Thyroid gland (tissue), 4 donors: ENCODE data around the gene HIGD2B.
"Not testable (repeated sequence)": the region's sequence is repeated elsewhere in the genome, so short reads cannot be mapped to it uniquely, and the experiment has no call there.

Experiments used
- POLR2A ChIP-seq, 2 donors: fragments of 450-650 bp; IDR thresholded peaks; one replicate each; pipeline ENCODE4 v1.6.1; 2017; ENCODE audit warnings: antibody characterized with exemption in 2 of 2, mild to moderate bottlenecking in 2 of 2, moderate library complexity in 1 of 2
- TF ChIP-seq, protein P1 (sequence below), 6 experiments: fragments of 200-600 bp in 3 of 6; fragments of 450-650 bp in 3 of 6; sonication (generic) in 3 of 6; IDR thresholded peaks; one replicate each; pipeline ENCODE4 v1.5.1; 2016 to 2019; ENCODE audit warnings: antibody characterized with exemption in 6 of 6, mild to moderate bottlenecking in 2 of 6, inconsistent platforms in 1 of 6, moderate library complexity in 1 of 6

DNA sequence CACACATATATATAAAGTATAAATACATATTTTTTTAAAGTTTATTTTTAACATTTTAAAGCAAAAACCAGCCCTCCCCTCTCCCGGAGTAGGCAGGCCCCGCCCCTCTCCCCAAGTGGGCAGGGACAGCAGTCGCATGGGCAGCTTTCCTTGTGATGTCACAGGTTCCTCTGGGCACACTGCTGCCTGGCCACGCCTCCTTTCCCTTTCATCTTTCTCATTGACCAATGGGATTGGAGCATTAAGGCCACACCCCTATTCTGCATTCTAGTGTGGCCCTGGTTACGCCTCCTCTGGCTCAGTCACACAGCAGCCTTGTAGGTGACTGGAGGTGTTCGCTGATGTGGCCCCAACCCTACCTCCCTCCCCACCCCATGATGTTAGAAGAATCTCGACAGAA lies 31.6 kb downstream of the HIGD2B start, which contains the start of gene GOLGA6B:
- TF ChIP-seq POLR2A (IDR thresholded peaks at IDR 0.05), result not testable (repeated sequence)
- TF ChIP-seq, protein P1, sequence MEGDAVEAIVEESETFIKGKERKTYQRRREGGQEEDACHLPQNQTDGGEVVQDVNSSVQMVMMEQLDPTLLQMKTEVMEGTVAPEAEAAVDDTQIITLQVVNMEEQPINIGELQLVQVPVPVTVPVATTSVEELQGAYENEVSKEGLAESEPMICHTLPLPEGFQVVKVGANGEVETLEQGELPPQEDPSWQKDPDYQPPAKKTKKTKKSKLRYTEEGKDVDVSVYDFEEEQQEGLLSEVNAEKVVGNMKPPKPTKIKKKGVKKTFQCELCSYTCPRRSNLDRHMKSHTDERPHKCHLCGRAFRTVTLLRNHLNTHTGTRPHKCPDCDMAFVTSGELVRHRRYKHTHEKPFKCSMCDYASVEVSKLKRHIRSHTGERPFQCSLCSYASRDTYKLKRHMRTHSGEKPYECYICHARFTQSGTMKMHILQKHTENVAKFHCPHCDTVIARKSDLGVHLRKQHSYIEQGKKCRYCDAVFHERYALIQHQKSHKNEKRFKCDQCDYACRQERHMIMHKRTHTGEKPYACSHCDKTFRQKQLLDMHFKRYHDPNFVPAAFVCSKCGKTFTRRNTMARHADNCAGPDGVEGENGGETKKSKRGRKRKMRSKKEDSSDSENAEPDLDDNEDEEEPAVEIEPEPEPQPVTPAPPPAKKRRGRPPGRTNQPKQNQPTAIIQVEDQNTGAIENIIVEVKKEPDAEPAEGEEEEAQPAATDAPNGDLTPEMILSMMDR (IDR thresholded peaks at IDR 0.05), result not testable (repeated sequence)
